Skeletal muscle cell (primary cell): ENCODE data around the gene PLEKHG5.
"Not testable (repeated sequence)": the region's sequence is repeated elsewhere in the genome, so short reads cannot be mapped to it uniquely, and the experiment has no call there.

Experiments used
- DNase-seq: peaks from one replicate; pipeline ENCODE4 v3.0.0-alpha.2; 2010; ENCODE audit warnings: low read depth
- H3K4me3 ChIP-seq: 2 replicates; pipeline ENCODE4 v1.5.1; 2011; ENCODE audit warnings: low read depth, mild to moderate bottlenecking, control low read depth, low read length, moderate library complexity

The PLEKHG5 gene

DNA sequence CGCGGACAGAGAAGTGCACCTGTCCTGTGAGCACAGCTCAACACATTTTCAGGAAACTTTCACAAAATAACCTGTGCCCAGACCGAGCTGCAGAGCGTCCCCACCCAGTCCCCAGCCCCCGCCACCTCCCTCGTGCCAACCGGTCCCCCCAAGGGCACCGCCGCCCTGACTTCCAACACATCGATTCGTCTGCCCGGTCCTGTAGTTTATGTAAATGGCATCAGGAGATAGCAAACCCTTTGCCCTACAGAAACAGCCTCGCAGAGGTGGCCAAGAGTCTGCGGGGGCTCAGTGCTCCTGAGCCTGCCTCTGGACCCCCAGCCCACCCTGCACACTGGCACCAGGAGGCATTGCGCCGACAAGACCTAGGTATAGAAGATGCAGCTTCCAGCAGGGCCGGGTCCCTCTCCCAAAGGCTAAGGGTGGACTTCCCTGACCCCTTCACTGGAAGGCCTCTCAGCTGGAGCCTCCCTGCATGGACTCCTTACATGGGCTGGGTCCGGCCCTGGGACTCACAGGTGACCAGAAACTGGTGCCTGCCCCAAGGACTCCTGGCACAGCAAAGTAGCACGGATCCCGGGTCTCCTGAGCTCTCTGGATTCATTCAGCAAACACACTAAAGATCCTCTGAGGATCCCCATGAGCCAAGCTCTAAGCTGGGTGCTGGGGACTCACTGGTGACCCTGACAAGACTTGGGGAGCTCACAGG, 6.6 kb upstream of the PLEKHG5 start:
- no peak for DNase-seq
- H3K4me3 ChIP-seq, result peak overlapping the region; percentile 65

DNA sequence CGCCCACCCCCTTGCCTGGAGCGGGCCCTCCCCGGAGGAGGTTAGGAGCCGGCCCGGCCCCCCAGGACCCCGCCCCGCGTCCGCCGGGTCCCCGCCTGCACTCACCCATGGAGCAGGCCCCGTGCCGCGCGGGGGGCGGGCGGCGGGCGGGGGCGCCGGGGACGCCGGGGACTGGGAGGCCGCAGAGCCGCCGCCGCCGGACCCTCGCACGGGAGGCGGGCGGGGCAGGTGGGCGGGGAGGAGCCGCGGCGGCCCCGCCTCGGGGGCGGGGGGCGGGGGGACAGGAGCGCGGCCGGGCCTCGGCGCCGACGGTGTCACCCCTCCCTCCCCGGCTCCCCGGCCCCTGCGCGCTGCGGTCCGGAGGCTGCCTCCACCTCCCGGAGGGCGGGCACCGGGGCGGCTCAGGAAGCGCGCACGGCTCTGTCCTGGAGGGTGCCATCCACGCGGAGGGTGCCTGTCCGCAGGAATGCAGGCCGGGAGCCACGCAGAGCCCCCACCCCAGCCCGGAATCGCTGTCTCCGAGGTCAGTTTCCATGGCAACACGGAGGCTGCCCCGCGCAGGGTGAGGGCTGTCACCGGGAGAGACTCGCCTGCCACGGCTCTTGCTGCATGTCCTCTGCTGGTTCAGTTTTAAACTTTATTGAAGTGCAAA, 5.9 kb upstream of the PLEKHG5 start:
- no peak for DNase-seq
- peak overlapping the region; percentile 70 for H3K4me3 ChIP-seq

DNA sequence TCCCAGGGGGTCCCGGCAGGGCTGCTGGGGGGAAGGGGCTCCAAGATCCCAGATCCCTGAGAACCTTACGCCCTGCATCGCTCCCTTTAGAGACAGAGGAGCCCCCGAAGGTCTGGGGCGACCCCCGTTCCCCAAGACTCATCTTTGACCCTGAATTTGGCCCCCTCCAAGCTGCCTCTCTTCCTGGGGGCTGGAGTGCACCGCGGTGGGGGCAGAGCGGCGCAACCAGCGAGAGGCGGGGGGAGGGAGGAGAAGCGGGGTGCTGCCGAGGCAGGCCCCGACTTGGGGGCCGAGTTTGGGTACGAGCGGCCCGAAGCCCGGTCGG, 5.4 kb upstream of the PLEKHG5 start:
- DNase-seq, result no peak
- peak overlapping the region; percentile 70 for H3K4me3 ChIP-seq

DNA sequence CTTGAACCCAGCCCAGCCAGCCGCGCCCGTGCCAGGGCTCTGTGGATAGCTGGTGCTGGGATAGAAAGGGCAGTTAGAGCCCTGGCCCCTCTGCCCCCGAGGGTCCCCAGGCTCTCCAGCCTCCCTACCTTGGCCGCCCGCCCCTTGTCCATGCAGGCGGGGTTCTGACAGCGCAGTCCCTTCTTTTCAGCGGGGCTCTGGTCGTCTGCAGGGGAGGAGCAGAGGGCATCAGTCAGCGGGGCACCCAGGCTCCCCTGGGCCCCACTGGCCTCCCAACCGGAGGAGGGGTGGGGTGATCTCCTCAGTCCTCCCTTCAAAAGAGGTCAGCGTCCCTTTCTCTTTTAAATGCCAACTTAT, 4.9 kb upstream of the PLEKHG5 start:
- peak overlapping the region; percentile 70 for H3K4me3 ChIP-seq
- DNase-seq, result no peak

DNA sequence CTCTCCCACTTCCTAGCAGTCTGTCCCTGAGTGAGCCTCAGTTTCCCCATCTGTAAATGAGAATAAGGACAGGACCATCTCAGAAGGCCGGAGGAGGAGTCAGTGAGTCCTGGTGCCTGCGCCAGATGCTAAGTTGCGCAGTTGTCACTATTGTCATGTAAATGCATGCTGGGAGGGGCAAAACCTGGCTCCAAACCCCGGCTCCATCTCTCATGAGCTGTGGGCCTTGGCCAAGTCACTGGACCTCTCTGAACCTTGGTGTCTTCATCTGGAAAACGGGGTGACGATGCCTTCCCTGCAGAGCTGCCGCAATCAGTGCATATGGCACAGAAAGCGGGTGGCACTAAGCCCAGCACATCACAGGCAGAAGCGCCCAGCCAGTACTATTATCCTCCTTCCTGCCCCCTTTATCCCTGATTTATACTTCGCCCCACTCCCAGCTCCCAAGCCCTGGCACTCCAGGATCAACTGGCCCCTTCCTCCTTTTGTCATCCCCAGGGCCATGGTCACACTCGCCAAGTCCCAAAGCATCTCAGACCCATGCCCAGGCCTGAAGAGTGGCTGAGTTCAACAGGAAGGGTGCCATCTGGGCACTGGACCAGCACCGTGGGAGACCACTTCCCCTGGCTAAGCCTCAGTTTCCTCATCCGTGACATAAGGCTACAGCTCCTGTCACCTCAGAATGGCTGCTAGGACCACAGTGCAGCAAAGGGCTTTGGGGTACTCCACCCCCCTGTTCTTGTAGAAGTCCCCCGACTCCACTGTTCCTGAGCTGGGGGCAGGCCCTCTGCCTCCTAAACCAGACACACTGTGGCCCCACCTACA, 4.3 kb upstream of the PLEKHG5 start:
- peak overlapping the region; percentile 70 for H3K4me3 ChIP-seq
- no peak for DNase-seq

DNA sequence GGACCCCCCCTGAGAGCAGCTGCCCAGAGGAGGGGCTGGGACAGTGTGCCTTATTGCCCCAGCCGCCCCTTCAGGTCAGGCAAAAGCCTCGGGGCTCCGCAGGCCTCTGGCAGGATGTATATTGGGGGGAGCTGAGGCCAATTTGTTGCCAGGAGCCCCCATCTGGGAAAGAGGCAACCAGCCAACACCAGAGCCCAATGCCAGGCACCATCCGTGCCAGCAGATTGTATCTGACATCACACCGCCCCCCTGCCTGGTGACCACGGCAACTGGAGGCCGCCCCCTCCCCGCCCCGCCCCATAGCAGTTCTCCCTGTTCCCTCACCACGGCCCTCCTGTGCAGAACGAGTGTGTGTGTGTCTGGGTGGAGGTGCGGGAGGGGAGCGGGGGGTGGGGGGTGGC, 3.6 kb upstream of the PLEKHG5 start:
- no peak overlapping the region for H3K4me3 ChIP-seq
- no peak for DNase-seq

DNA sequence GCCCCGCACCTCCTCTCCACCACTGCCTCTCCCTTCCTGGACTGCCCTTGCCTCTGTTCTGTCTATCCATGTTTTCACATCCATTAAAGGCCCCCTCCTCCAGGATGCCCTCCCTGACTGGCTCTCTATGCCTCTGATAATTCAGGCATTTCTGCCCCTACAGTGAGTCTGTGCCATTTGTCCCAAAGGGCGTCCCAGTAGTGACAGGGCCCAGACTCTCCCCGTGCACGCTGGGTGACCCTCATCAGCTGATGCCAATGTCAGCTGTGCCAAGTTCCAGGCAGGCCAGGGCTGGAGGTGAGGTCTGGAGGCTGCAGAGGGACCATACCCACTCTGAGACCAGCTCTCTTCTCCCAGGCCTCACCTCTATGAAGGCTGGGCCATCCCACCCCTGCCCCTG, 3.2 kb upstream of the PLEKHG5 start:
- no peak overlapping the region for H3K4me3 ChIP-seq
- DNase-seq, result no peak

DNA sequence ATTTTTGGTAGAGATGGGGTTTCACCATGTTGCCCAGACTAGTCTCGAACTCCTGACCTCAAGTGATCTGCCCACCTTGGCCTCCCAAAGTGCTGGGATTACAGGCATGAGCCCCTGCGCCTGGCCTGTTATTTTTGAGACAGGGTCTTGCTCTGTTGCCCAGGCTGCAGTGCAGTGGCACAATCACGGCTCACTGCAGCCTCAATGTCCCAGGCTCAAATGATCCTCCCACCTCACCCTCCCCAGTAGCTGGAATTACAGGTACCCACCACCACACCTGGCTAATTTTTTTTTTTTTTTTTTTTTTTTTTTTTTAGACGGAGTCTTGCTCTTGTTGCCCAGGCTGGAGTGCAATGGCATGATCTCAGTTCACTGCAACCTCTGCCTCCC, 2.4 kb upstream of the PLEKHG5 start:
- DNase-seq, H3K4me3 ChIP-seq: not testable (repeated sequence)

DNA sequence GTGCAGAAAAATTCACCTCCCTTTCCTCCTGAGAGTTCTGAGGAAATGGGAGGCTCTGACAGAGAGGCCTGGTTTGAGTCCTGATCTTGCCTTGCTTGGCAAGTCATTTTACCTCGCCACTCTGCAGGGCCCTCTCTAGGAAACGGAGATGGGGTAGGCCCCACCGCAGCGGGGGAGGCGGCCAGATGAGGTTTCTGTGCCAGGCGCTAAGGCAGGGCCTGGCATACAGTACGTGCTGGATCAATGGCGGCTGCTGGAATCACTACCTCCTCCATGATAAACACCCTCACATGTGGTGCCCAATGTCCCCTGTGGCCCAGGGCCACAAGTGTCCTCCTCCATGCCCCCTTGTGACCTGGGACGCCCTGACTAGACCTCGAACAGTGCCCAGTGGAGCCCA, 499 bp upstream of the PLEKHG5 start:
- no peak overlapping the region for H3K4me3 ChIP-seq
- no peak for DNase-seq

DNA sequence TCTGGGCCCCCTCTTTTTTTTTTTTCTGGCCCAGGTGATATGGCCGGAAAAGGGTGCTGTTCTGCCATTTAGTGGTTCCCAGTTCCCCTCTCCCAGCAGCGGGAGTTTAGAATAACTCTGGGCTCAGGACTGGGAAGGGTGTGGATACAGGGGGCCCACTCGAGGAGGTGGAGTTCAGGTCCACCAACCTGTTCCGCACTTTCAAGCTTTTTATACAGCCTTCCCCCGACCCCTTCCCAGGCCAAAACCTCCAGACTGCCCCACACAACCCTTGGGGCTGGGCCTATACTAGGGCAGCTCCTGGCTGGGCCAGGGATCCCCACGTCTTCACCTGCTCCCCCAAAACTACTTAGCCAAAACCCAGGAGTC, 402 bp downstream of the PLEKHG5 start:
- DNase-seq, result no peak

DNA sequence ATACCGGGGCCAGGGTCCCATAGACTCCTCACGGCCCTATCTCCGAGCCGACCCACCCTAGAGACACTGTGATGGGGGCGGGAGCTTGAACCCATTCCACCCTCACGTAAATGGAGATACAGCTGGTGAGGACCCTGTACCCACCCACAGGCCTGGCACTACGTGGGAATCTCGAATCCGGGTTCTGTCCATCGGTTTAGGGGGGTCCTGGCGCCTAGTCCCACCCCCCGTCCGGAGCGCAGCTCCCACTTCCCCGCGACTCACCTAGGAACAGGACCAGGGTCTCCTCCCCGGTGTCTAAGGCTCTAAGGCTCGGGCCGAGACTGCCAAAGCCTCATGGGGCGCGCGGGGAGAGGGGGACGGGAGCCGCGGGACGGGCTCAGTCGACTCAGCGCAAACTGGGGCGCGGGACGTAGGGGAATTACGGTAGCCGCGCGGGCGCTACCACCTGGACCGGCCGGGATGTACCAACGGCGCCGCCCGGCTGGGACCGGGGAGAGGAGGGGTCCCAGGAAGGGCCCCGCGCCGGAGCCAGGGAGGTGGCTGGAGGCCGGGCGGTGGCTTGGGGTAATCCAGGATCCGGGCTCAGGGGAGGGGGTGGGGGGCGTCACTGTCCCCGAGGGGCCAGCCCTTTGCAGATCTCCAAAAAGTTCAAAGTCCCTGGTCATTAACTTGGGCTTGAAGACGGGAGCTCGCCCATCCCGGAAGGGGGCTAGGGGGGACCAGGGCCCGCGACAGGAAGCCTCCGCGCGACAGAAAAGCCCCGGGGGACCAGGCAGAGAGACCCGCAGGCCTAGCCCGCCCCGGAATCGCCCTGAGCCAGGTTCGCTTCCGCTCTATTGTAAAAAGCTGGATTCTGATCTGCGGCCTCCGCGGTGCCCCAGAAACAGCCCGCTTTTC, 1.0 kb downstream of the PLEKHG5 start:
- H3K4me3 ChIP-seq, result peak overlapping the region; percentile 61
- DNase-seq, result no peak

More for the DNA sequence above, 402 bp downstream of the PLEKHG5 start:
- H3K4me3 ChIP-seq, result peak overlapping the region; percentile 61

DNA sequence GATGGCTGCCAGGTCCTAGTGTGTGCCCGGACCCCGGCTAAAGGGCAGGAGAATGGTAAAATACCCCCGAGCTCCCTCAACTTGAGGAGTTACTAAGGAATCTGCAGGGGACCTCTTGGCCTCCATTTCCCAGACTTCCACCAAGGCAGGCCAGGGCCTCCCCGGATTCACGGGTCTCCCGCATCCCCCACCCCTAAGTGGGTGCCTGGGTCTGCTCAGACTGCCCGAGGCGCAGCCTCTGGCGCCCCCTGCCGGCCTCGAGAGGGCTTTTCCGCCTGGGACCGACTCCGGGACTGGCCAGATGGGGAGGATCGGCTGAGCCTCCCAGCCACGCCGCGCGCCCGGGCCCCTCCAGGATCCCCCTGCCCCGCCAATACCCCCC, 1.7 kb downstream of the PLEKHG5 start:
- H3K4me3 ChIP-seq, result peak overlapping the region; percentile 61
- DNase-seq, result no peak

DNA sequence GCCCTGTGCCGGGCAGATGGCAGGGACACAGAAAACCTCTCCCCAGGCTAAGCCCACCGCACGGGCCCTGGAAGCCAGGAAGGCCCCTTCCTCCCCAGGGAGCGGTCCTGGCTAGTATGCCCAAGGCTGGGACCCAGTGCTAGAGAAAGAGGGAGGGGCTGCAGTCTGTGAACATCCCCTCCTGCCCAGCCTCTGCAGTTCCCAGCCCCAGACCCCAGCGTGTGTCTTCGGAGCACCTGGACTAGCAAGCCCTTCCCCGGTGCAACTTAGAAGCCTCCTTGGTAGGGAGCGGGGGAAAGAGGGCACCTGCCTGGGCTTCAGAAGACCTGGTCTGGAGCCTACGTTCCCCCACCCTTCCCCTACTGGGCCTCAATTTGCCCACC, 2.1 kb downstream of the PLEKHG5 start:
- DNase-seq, result no peak
- H3K4me3 ChIP-seq, result peak overlapping the region; percentile 61

DNA sequence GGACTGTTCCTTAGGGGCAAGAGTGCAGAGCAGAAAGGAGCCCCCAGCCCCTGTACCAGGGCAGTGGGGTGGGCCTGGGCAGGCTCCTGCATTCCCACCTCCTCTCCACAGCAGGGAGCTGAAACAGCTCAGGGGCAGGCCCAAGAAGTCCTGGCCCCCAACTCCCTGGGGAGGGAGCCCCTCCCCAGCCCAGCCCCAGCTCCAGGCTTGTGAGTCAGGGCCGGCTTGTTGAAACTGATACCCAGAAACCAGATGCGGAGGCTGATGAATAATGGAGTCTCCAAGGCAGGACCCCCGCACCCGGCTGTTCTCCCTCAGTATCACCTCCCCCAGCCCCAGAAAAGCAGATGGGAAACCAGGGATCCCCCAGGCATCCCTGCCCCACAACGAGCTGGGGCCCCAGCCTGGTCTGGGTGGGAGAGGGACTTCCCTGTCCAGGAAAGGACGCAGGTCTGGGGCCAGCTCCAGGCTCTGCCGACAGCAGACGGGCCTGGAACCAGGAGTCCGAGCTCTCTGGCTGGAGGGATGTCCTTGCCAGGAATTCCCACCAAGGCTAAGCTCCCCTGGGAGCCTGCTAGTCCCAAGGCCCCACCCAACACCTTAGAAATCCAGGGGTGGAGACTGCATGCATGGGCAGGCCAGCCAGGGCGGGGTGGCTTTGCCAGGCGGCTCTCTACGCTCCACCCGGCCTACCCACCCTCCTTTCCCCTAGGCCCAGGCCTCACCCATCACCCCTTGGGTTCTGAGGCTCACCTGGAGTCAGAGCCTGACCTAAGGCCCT, 2.7 kb downstream of the PLEKHG5 start:
- H3K4me3 ChIP-seq, result no peak overlapping the region
- no peak for DNase-seq

DNA sequence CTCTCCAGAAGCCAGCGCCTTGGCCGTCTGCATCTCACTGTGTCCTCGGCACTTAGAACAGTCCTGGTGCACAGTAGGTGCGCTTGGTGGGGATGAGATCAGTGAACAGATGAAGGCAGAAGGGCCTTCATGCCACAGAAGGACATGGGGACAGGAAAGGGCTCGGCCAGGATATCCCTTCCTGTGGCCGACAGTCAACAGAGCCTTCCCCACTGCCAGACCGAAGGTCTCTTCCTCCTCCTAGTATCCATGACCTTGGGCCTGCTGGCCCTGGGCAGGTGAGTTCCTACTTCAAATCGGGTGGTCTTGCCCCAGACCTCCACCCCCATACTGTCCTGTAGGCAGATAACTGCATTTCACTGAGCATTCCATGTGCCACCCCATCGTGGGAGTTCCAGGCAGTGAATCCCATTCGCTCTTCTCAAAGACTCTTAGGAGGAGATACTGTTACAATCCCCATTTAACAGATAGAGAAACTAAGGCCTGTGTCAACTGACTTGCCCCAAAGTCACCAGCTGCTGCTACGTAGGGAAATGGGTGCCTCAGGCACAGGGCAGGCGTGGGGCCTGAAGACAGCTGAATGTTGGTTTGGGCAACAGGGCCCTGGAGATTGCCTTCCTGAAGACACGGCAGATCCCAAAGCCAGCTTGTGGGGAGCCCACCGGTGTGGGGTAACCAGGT, 3.5 kb downstream of the PLEKHG5 start:
- H3K4me3 ChIP-seq, result no peak overlapping the region
- DNase-seq, result no peak

DNA sequence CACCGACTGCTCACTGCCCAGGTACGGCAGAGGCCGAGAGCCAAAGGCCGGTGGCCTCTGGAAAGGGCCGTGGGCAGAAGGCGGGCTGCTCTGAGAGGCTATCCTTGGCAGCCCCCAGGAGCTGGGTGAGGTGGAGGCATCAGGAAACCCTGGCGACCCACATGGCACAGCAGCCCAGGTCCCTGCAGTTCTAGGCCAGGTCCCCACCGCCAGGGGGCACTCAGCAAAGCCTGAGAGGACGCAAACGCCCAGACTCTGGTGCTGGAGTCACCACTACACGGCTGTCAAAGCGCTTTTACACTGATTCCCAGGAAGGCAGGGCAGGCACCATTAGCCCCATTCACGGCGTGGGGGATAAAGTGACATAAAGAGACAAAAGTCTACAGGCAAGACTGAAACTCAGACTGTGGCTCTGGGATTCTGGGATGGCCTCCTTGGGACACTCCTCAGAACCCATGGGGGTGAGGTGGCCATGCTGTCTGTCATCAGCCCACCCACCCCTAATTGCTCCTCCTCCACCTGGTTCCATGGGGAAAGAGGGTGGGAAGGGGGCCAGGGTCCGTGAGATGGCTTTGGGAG, 4.9 kb downstream of the PLEKHG5 start:
- H3K4me3 ChIP-seq, result peak overlapping the region; percentile 67
- no peak for DNase-seq

DNA sequence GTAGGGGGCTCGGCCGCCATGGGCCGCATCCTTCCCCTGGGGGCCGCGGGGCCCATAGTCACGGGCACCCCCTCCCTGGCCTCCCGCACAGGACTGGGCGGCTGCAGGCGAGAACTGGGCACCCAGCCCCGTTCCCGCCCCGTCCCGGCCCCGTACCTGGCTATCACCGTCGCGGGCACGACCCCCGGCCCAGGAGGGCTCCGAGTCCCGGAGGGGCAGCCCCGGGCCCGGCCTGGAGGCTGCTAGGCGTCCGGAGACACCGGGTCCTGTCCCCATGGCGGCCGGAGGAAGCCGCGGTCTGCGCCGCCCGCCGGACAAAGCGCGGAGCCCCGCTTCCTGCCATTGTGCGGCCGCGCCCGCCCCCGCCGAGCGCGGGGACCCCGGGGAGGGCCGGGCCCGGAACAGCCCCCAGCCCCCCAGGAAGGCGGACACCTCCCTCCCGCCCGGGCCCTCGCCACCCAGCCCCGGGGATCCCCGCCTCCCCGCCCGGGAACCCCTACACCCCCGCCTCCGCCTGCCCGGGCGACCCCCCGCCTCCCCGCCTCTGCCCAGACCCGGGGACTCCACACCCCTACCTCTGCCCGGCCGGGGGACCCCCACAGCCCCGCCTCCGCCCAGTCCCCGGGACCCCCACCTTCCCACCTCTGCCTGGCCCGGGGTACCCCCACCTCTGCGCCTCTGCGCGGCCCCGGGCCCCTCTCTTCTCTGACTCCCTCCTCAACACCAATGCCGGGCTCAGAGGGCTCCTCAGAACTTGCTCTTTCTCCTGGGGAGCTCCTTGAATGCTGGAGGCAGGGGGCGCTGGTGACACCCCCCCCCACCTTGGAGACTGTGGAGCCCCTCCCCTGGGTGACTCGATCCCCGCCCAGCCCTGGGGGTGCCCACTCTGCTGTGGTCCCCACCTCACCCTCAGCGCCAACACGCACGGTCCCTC, 6.0 kb downstream of the PLEKHG5 start:
- H3K4me3 ChIP-seq, result peak overlapping the region; percentile 67
- DNase-seq, result no peak
